Measurements from ENCODE around the gene TIMMDC1.
A peak's percentile ranks its signal among the peaks of the same experiment; 100 is the strongest.
"Not testable (repeated sequence)": the region's sequence is repeated elsewhere in the genome, so short reads cannot be mapped to it uniquely, and the experiment has no call there.

Gene TIMMDC1

GRCh38 chr3:119562307-119562961 is 64.1 kb downstream of the TIMMDC1 start:
- Histone ChIP-seq H3K9me3 (ENCODE audit: control insufficient read depth, low read length) (no peaks in the 10 kb centered on the region), H3K4me3 (ENCODE audit: insufficient read depth, low read depth, low read length, poor library complexity, severe bottlenecking) (no peak overlapping the region), H3K4me1 (ENCODE audit: control insufficient read depth, insufficient read depth, low read length, poor library complexity, severe bottlenecking) (no peaks in the 10 kb centered on the region), H3K36me3 (ENCODE audit: control insufficient read depth, insufficient read depth, low read length) (no peaks in the 10 kb centered on the region), H3K27me3 (replicated peaks; ENCODE audit: control insufficient read depth, insufficient read depth, low read length, poor library complexity, severe bottlenecking) (no peaks in the 10 kb centered on the region), H3K27ac (ENCODE audit: insufficient read depth, low read length, poor library complexity, severe bottlenecking) (peak overlapping the region; percentile 50)
- DNase-seq = peak; percentile 42 to 49 (median 47)

GRCh38 chr3:119563334-119563733 is 65.0 kb downstream of the TIMMDC1 start:
- H3K9me3 ChIP-seq (ENCODE audit: control insufficient read depth, low read length); H3K4me1 ChIP-seq (ENCODE audit: control insufficient read depth, insufficient read depth, low read length, poor library complexity, severe bottlenecking); H3K4me3 ChIP-seq (ENCODE audit: insufficient read depth, low read depth, low read length, poor library complexity, severe bottlenecking); DNase-seq; H3K27ac ChIP-seq (ENCODE audit: insufficient read depth, low read length, poor library complexity, severe bottlenecking); H3K36me3 ChIP-seq (ENCODE audit: control insufficient read depth, insufficient read depth, low read length); H3K27me3 ChIP-seq (replicated peaks; ENCODE audit: control insufficient read depth, insufficient read depth, low read length, poor library complexity, severe bottlenecking): not testable (repeated sequence)

GRCh38 chr3:119569156-119569555 is 70.8 kb downstream of the TIMMDC1 start:
- Histone ChIP-seq H3K9me3 (ENCODE audit: control insufficient read depth, low read length) (no peaks in the 10 kb centered on the region), H3K27me3 (replicated peaks; ENCODE audit: control insufficient read depth, insufficient read depth, low read length, poor library complexity, severe bottlenecking) (no peaks in the 10 kb centered on the region), H3K27ac (ENCODE audit: insufficient read depth, low read length, poor library complexity, severe bottlenecking) (no peak overlapping the region), H3K4me3 (ENCODE audit: insufficient read depth, low read depth, low read length, poor library complexity, severe bottlenecking) (no peak overlapping the region), H3K36me3 (ENCODE audit: control insufficient read depth, insufficient read depth, low read length) (no peaks in the 10 kb centered on the region), H3K4me1 (ENCODE audit: control insufficient read depth, insufficient read depth, low read length, poor library complexity, severe bottlenecking) (no peaks in the 10 kb centered on the region)
- no peak for DNase-seq

- no peak overlapping the region for H3K4me3 ChIP-seq (ENCODE audit: insufficient read depth, low read depth, low read length, poor library complexity, severe bottlenecking)
- H3K36me3 ChIP-seq (ENCODE audit: control insufficient read depth, insufficient read depth, low read length) = no peaks in the 10 kb centered on the region
- no peaks in the 10 kb centered on the region for H3K4me1 ChIP-seq (ENCODE audit: control insufficient read depth, insufficient read depth, low read length, poor library complexity, severe bottlenecking)
- no peaks in the 10 kb centered on the region for H3K27me3 ChIP-seq (replicated peaks; ENCODE audit: control insufficient read depth, insufficient read depth, low read length, poor library complexity, severe bottlenecking)
- H3K9me3 ChIP-seq (ENCODE audit: control insufficient read depth, low read length) = no peaks in the 10 kb centered on the region
- no peak overlapping the region for H3K27ac ChIP-seq (ENCODE audit: insufficient read depth, low read length, poor library complexity, severe bottlenecking)
- no peak for DNase-seq
These were observed 71.9 kb downstream of the TIMMDC1 start for GRCh38 chr3:119570229-119570628.

GRCh38 chr3:119571230-119571629 is 72.9 kb downstream of the TIMMDC1 start:
- no peaks in the 10 kb centered on the region for H3K36me3 ChIP-seq (ENCODE audit: control insufficient read depth, insufficient read depth, low read length)
- no peaks in the 10 kb centered on the region for H3K4me1 ChIP-seq (ENCODE audit: control insufficient read depth, insufficient read depth, low read length, poor library complexity, severe bottlenecking)
- DNase-seq = no peak
- H3K9me3 ChIP-seq (ENCODE audit: control insufficient read depth, low read length) = no peaks in the 10 kb centered on the region
- H3K27me3 ChIP-seq (replicated peaks; ENCODE audit: control insufficient read depth, insufficient read depth, low read length, poor library complexity, severe bottlenecking) = no peaks in the 10 kb centered on the region
- no peak overlapping the region for H3K27ac ChIP-seq (ENCODE audit: insufficient read depth, low read length, poor library complexity, severe bottlenecking)
- no peak overlapping the region for H3K4me3 ChIP-seq (ENCODE audit: insufficient read depth, low read depth, low read length, poor library complexity, severe bottlenecking)

- no peak for DNase-seq
- no peak overlapping the region for H3K27ac ChIP-seq (ENCODE audit: insufficient read depth, low read length, poor library complexity, severe bottlenecking)
These were observed 73.3 kb downstream of the TIMMDC1 start for GRCh38 chr3:119571688-119572087.

More at GRCh38 chr3:119571688-119572087, 73.3 kb downstream of the TIMMDC1 start:
- H3K4me1 ChIP-seq (ENCODE audit: control insufficient read depth, insufficient read depth, low read length, poor library complexity, severe bottlenecking) = no peaks in the 10 kb centered on the region
- H3K27me3 ChIP-seq (replicated peaks; ENCODE audit: control insufficient read depth, insufficient read depth, low read length, poor library complexity, severe bottlenecking) = no peaks in the 10 kb centered on the region
- H3K36me3 ChIP-seq (ENCODE audit: control insufficient read depth, insufficient read depth, low read length) = no peaks in the 10 kb centered on the region
- no peaks in the 10 kb centered on the region for H3K9me3 ChIP-seq (ENCODE audit: control insufficient read depth, low read length)
- H3K4me3 ChIP-seq (ENCODE audit: insufficient read depth, low read depth, low read length, poor library complexity, severe bottlenecking) = no peak overlapping the region

Measured in effector memory CD4-positive, alpha-beta T cell (primary cell).